WTC11 (cell line): ENCODE measurements around the gene USP10. TPM values are rescaled to one million over a fixed set of nuclear protein-coding genes. Genes with fewer than 3 reads are reported as not detected.
A peak's percentile ranks its signal among the peaks of the same experiment; 100 is the strongest.
"Not testable (repeated sequence)": the region's sequence is repeated elsewhere in the genome, so short reads cannot be mapped to it uniquely, and the experiment has no call there.

ENCODE experiments used
- ATAC-seq: fragments of 200-7000 bp; cut with Tn5 transposase; 2 replicates; pipeline ENCODE4 v1.10.0; 2021; ENCODE audit warnings: mild to moderate bottlenecking, moderate library complexity
- CTCF ChIA-PET: fragments of 300-600 bp; sonication (Branson Sonifier 250); formaldehyde crosslinking; loops from one replicate; lab custom pipeline; 2021; ENCODE audit warnings: antibody characterized with exemption; lab: Charles Lee
- POLR2A ChIA-PET: fragments of 350-600 bp; sonication (Branson Sonifier 250); formaldehyde crosslinking; loops from one replicate; lab custom pipeline; 2021; ENCODE audit warnings: antibody characterized with exemption; lab: Charles Lee
- DNase-seq: peaks from one replicate; pipeline ENCODE4 v3.0.0; 2021; ENCODE audit warnings: low spot score
- H3K27ac Mint-ChIP-seq: 2 replicates; pipeline ENCODE4 v1.8.0; 2021; ENCODE audit warnings: mixed read lengths
- H3K27me3 Mint-ChIP-seq: 2 replicates; pipeline ENCODE4 v1.8.0; 2021; ENCODE audit warnings: low read depth, mild to moderate bottlenecking, moderate library complexity, mixed read lengths
- H3K36me3 Mint-ChIP-seq: 2 replicates; pipeline ENCODE4 v1.8.0; 2021; ENCODE audit warnings: mixed read lengths
- H3K4me1 Mint-ChIP-seq: 2 replicates; pipeline ENCODE4 v1.8.0; 2022; ENCODE audit warnings: mixed read lengths
- H3K4me3 Mint-ChIP-seq: 2 replicates; pipeline ENCODE4 v1.8.0; 2021; ENCODE audit warnings: mild to moderate bottlenecking, moderate library complexity, mixed read lengths
- H3K9me3 Mint-ChIP-seq: 2 replicates; pipeline ENCODE4 v1.8.0; 2021; ENCODE audit warnings: mixed read lengths
- CREB1 ChIP-seq: sonication (generic); formaldehyde crosslinking; IDR thresholded peaks from 2 replicates; pipeline ENCODE4 v1.8.0; 2023; ENCODE audit warnings: mild to moderate bottlenecking, missing genetic modification reagents
- E2F5 ChIP-seq: sonication (generic); formaldehyde crosslinking; IDR thresholded peaks from 2 replicates; pipeline ENCODE4 v1.8.1; 2022; ENCODE audit warnings: mild to moderate bottlenecking, moderate library complexity, missing genetic modification reagents
- ESRRA ChIP-seq: sonication (generic); formaldehyde crosslinking; IDR thresholded peaks from 2 replicates; pipeline ENCODE4 v1.8.1; 2022; ENCODE audit warnings: mild to moderate bottlenecking, missing genetic modification reagents, borderline replicate concordance
- FOXP4 ChIP-seq: sonication (generic); formaldehyde crosslinking; IDR thresholded peaks from 2 replicates; pipeline ENCODE4 v1.8.0; 2022; ENCODE audit warnings: mild to moderate bottlenecking, missing genetic modification reagents
- IRF2 ChIP-seq: sonication (generic); formaldehyde crosslinking; IDR thresholded peaks from 2 replicates; pipeline ENCODE4 v1.8.0; 2022; ENCODE audit warnings: low read depth, missing genetic modification reagents, borderline replicate concordance
- JAZF1 ChIP-seq: fragments of 250-450 bp; sonication (Bioruptor Pico); IDR thresholded peaks from 2 replicates; pipeline ENCODE4 v1.9.0; 2021; ENCODE audit warnings: moderate library complexity, mild to moderate bottlenecking, inconsistent platforms
- RELA ChIP-seq: sonication (generic); formaldehyde crosslinking; IDR thresholded peaks from 2 replicates; pipeline ENCODE4 v1.8.1; 2022; ENCODE audit warnings: missing genetic modification reagents, mild to moderate bottlenecking, borderline replicate concordance
- SP1 ChIP-seq: sonication (generic); formaldehyde crosslinking; conservative IDR thresholded peaks from 2 replicates; pipeline ENCODE4 v1.8.1; 2022; ENCODE audit warnings: missing genetic modification reagents
- TEAD4 ChIP-seq: sonication (generic); formaldehyde crosslinking; IDR thresholded peaks from 2 replicates; pipeline ENCODE4 v1.8.0; 2022; ENCODE audit warnings: mild to moderate bottlenecking, missing genetic modification reagents
- USF1 ChIP-seq: sonication (generic); formaldehyde crosslinking; IDR thresholded peaks from 2 replicates; pipeline ENCODE4 v1.8.0; 2022; ENCODE audit warnings: mild to moderate bottlenecking, missing genetic modification reagents
- ZBTB43 ChIP-seq: sonication (generic); formaldehyde crosslinking; IDR thresholded peaks from 2 replicates; pipeline ENCODE4 v1.8.1; 2023; ENCODE audit warnings: mild to moderate bottlenecking, missing genetic modification reagents
- ZNF317 ChIP-seq: sonication (generic); formaldehyde crosslinking; IDR thresholded peaks from 2 replicates; pipeline ENCODE4 v1.8.1; 2023; ENCODE audit warnings: low read depth, mild to moderate bottlenecking, moderate library complexity, missing genetic modification reagents, borderline replicate concordance
- ZNF512 ChIP-seq: sonication (generic); formaldehyde crosslinking; IDR thresholded peaks from 2 replicates; pipeline ENCODE4 v1.8.1; 2022; ENCODE audit warnings: missing genetic modification reagents, borderline replicate concordance
- ZSCAN18 ChIP-seq: fragments of 250-450 bp; sonication (Bioruptor Pico); IDR thresholded peaks from 2 replicates; pipeline ENCODE4 v2.1.2; 2022; ENCODE audit warnings: mild to moderate bottlenecking, moderate library complexity
- total RNA-seq: library from RNA; stranded (reverse); gene quantifications from 3 replicates; pipeline ENCODE4 v1.2.3, GENCODE V29; 2021

USP10 gene
- total RNA-seq, 1 experiment from 2014 or later, result 138 TPM

- Mint-ChIP-seq H3K4me1 (peaks cover 31% of the 10 kb centered on the region), H3K27me3 (no peaks in the 10 kb centered on the region), H3K36me3 (peaks cover 16% of the 10 kb centered on the region), H3K4me3 (no peak overlapping the region), H3K27ac (peak overlapping the region; percentile 38; the same call in 1 of the 2 replicates), H3K9me3 (no peaks in the 10 kb centered on the region)
- TF ChIP-seq ZSCAN18 (no peak), IRF2 (CRISPR knock-in tag) (no peak), TEAD4 (CRISPR knock-in tag) (no peak), CREB1 (CRISPR knock-in tag) (no peak), ZNF317 (CRISPR knock-in tag) (no peak), FOXP4 (CRISPR knock-in tag) (no peak), USF1 (CRISPR knock-in tag) (no peak), JAZF1 (no peak), RELA (CRISPR knock-in tag) (no peak)
- DNase-seq (no peak), ATAC-seq (no peak)
- CTCF ChIA-PET, result interaction anchor here (0.5 to 3.3 kb wide), 7 partner anchors 8 to 206 kb away, joined by 3 to 18 read pairs (median 3); no protein-coding TSS in a partner anchor
- POLR2A ChIA-PET, result no interaction called here
These were observed 46.4 kb downstream of the USP10 start for GRCh38 chr16:84746231-84746630.

- ChIA-PET CTCF (interaction anchor here (0.6 to 3.3 kb wide), 6 partner anchors 8 to 205 kb away, joined by 3 to 18 read pairs (median 3); no protein-coding TSS in a partner anchor), POLR2A (interaction anchor here (0.6 kb wide), 1 partner anchor 195 kb away, joined by 3 read pairs; no protein-coding TSS in a partner anchor)
- ATAC-seq, result peak; percentile 50
- Mint-ChIP-seq H3K27ac (no peak overlapping the region), H3K9me3 (no peaks in the 10 kb centered on the region), H3K36me3 (peaks cover 16% of the 10 kb centered on the region), H3K4me3 (no peak overlapping the region), H3K27me3 (no peaks in the 10 kb centered on the region), H3K4me1 (peaks cover 32% of the 10 kb centered on the region)
- no peak for TF ChIP-seq RELA (CRISPR knock-in tag)
- no peak for TF ChIP-seq ZBTB43 (CRISPR knock-in tag)
- no peak for TF ChIP-seq E2F5 (CRISPR knock-in tag)
- TF ChIP-seq ESRRA (CRISPR knock-in tag), result no peak
- TF ChIP-seq ZNF512 (CRISPR knock-in tag), result no peak
- TF ChIP-seq SP1 (CRISPR knock-in tag), result no peak
- no peak for DNase-seq
These were observed 47.1 kb downstream of the USP10 start for GRCh38 chr16:84746875-84747274.

- H3K4me3 Mint-ChIP-seq, H3K9me3 Mint-ChIP-seq: not testable (repeated sequence)
- CTCF ChIA-PET, result interaction anchor here (1.1 to 3.3 kb wide), 3 partner anchors 10 to 22 kb away, joined by 3 to 18 read pairs (median 7); no protein-coding TSS in a partner anchor
These were observed 48.4 kb downstream of the USP10 start for GRCh38 chr16:84748247-84748646.

More at GRCh38 chr16:84748247-84748646, 48.4 kb downstream of the USP10 start:
- POLR2A ChIA-PET, result interaction anchor here (0.7 kb wide), 1 partner anchor 58 kb away, joined by 3 read pairs; no protein-coding TSS in a partner anchor
- H3K27me3 Mint-ChIP-seq, ATAC-seq, H3K27ac Mint-ChIP-seq, DNase-seq: not testable (repeated sequence)
- Mint-ChIP-seq H3K4me1 (peaks cover 28% of the 10 kb centered on the region), H3K36me3 (peaks cover 16% of the 10 kb centered on the region)
